HepG2 (cell line): ENCODE results near the gene GPC6. TPM values are rescaled to one million over a fixed set of nuclear protein-coding genes. Genes with fewer than 3 reads are reported as not detected.

Experiments used
- ATAC-seq: fragments of 200-7000 bp; cut with Tn5 transposase; 3 replicates; pipeline ENCODE4 v1.9.1; 2020; ENCODE audit warnings: mild to moderate bottlenecking, moderate library complexity
- BruUV-seq: library from RNA; stranded (reverse); fragments of 400-500 nt; replicated peaks from 2 replicates; lab custom pipeline; 2021; lab: Mats Ljungman, UMichigan
- CTCF ChIA-PET: fragments of 300-600 bp; formaldehyde crosslinking; extraction: SDS; loops from one replicate; lab custom pipeline; 2021; ENCODE audit warnings: low total read pairs, inconsistent platforms, low intra/inter-chr PET ratio; lab: Yijun Ruan, JAX
- POLR2A ChIA-PET: fragments of 350-600 bp; sonication (Branson Sonifier 250); formaldehyde crosslinking; loops from one replicate; lab custom pipeline; 2020; ENCODE audit warnings: antibody characterized with exemption, inconsistent platforms; lab: Yijun Ruan, JAX
- DNase-seq: peaks from one replicate; pipeline ENCODE4 v3.0.0-alpha.2; 2015; ENCODE audit warnings: low spot score
- FAIRE-seq: peaks from 3 replicates; lab custom pipeline; 2011; peaks lifted over from hg19 to GRCh38; lab: Jason Lieb, UNC
- H2AFZ ChIP-seq: one replicate; pipeline ENCODE4 v1.6.1; 2011; ENCODE audit warnings: low read length, inconsistent platforms
- H3K27ac ChIP-seq: fragments of 300-600 bp; 3 replicates; pipeline ENCODE4 v1.8.0; 2011; ENCODE audit warnings: mixed run types, mild to moderate bottlenecking, mixed read lengths, low read length, inconsistent platforms; ENCODE audit not compliant: insufficient read depth; ENCODE audit errors: extremely low read length
- H3K27me3 ChIP-seq, 2 experiments: fragments of 200-600 bp in 1 of 2; 2 replicates in 1 of 2; 3 replicates in 1 of 2; pipeline versions ENCODE4 v1.6.0 to v1.8.0; 2011; ENCODE audit warnings: low read length in 2 of 2, mild to moderate bottlenecking in 2 of 2, moderate library complexity in 2 of 2, inconsistent platforms in 1 of 2; ENCODE audit not compliant: insufficient read depth in 2 of 2, control insufficient read depth in 1 of 2
- H3K36me3 ChIP-seq, 2 experiments: fragments of 200-600 bp in 1 of 2; replicated peaks in 1 of 2; 2 replicates in 1 of 2; 3 replicates in 1 of 2; pipeline versions ENCODE4 v1.5.1 to v1.8.0; 2011; ENCODE audit warnings: low read length in 2 of 2, inconsistent platforms in 1 of 2; ENCODE audit not compliant: insufficient read depth in 2 of 2, control insufficient read depth in 1 of 2
- H3K4me1 ChIP-seq: 2 replicates; pipeline ENCODE4 v1.5.1; 2012; ENCODE audit warnings: low read length, inconsistent platforms; ENCODE audit not compliant: insufficient read depth
- H3K4me2 ChIP-seq: 2 replicates; pipeline ENCODE4 v1.6.0; 2011; ENCODE audit warnings: low read depth, low read length, inconsistent platforms
- H3K4me3 ChIP-seq, 3 experiments: fragments of 200-600 bp in 1 of 3; sonication (generic), shearing (Covaris generic) in 1 of 3; replicated peaks in 1 of 3; 2 replicates each; pipeline ENCODE4 v1.5.1; 2011 to 2016; ENCODE audit warnings: low read length in 3 of 3, inconsistent platforms in 2 of 3, low read depth in 2 of 3, mild to moderate bottlenecking in 2 of 3, control low read depth in 1 of 3, mixed read lengths in 1 of 3; ENCODE audit not compliant: insufficient read depth in 1 of 3
- H3K79me2 ChIP-seq: one replicate; pipeline ENCODE4 v1.6.1; 2011; ENCODE audit warnings: low read length, inconsistent platforms; ENCODE audit not compliant: insufficient read depth
- H3K9ac ChIP-seq: 2 replicates; pipeline ENCODE4 v1.6.0; 2011; ENCODE audit warnings: mild to moderate bottlenecking, low read depth, low read length, inconsistent platforms; ENCODE audit not compliant: insufficient read depth
- H3K9me3 ChIP-seq: 2 replicates; pipeline ENCODE4 v1.5.1; 2012; ENCODE audit warnings: mild to moderate bottlenecking, low read length
- H4K20me1 ChIP-seq: 2 replicates; pipeline ENCODE4 v1.6.0; 2011; ENCODE audit warnings: inconsistent platforms, mild to moderate bottlenecking, low read length, moderate library complexity; ENCODE audit not compliant: insufficient read depth
- ATF1 ChIP-seq: IDR thresholded peaks from 2 replicates; pipeline ENCODE4 v1.6.1; 2016; ENCODE audit warnings: mild to moderate bottlenecking, control low read depth
- CAMTA2 ChIP-seq: sonication (generic); formaldehyde crosslinking; IDR thresholded peaks from 2 replicates; pipeline ENCODE4 v1.4.0; 2020; ENCODE audit warnings: mild to moderate bottlenecking, missing genetic modification reagents, borderline replicate concordance
- CREM ChIP-seq, 2 experiments: sonication (generic) in 1 of 2; formaldehyde crosslinking in 1 of 2; IDR thresholded peaks; 2 replicates each; pipeline versions ENCODE4 v1.4.0 to v1.6.1; 2016 to 2020; ENCODE audit warnings: antibody characterized with exemption in 1 of 2, mild to moderate bottlenecking in 1 of 2, missing genetic modification reagents in 1 of 2
- EP300 ChIP-seq, 3 experiments: sonication (generic) in 1 of 3; formaldehyde crosslinking in 1 of 3; IDR thresholded peaks; 2 replicates each; pipeline versions ENCODE4 v1.5.1 to v1.6.1; 2011 to 2020; ENCODE audit warnings: low read depth in 2 of 3, low read length in 2 of 3, borderline replicate concordance in 1 of 3, improper control_type of control experiment in 1 of 3, mild to moderate bottlenecking in 1 of 3, missing genetic modification reagents in 1 of 3, moderate library complexity in 1 of 3
- GABPB1 ChIP-seq: IDR thresholded peaks from 2 replicates; pipeline ENCODE4 v1.6.1; 2016; ENCODE audit warnings: mild to moderate bottlenecking, missing genetic modification reagents, moderate library complexity, missing compliant biosample characterization
- HMGXB3 ChIP-seq: sonication (generic); formaldehyde crosslinking; IDR thresholded peaks from 2 replicates; pipeline ENCODE4 v1.4.0; 2020; ENCODE audit warnings: missing genetic modification reagents, borderline replicate concordance
- MED1 ChIP-seq: sonication (generic); formaldehyde crosslinking; IDR thresholded peaks from 2 replicates; pipeline ENCODE4 v1.4.0; 2020; ENCODE audit warnings: missing genetic modification reagents
- MEF2D ChIP-seq: sonication (generic); formaldehyde crosslinking; IDR thresholded peaks from 2 replicates; pipeline ENCODE4 v1.5.1; 2020; ENCODE audit warnings: mild to moderate bottlenecking, missing genetic modification reagents
- PRPF4 ChIP-seq: fragments of 200-400 bp; formaldehyde crosslinking; IDR thresholded peaks from 2 replicates; pipeline ENCODE4 v1.6.1; 2016; ENCODE audit warnings: low read length, low read depth; ENCODE audit not compliant: poor library complexity, severe bottlenecking
- ZNF572 ChIP-seq: sonication (generic); formaldehyde crosslinking; IDR thresholded peaks from 2 replicates; pipeline ENCODE4 v1.5.1; 2020; ENCODE audit warnings: mild to moderate bottlenecking, missing genetic modification reagents
- WGBS: methylation state at CpG from one replicate; pipeline ENCODE4 v1.1.6; 2017; ENCODE audit warnings: low lambda C conversion rate; 5-methylcytosine and 5-hydroxymethylcytosine counted together
- in situ Hi-C: cut with HindIII; loops from 2 replicates; pipeline ENCODE4 v1.10.0; 2017; ENCODE audit warnings: low pct_unique_long_range_greater_than_20kb; ENCODE audit not compliant: extremely low pct_ligation_motif_present
- intact Hi-C: fragments of 100-400 bp; cut with micrococcal nuclease; formaldehyde crosslinking; loops from one replicate; pipeline ENCODE4 v1.10.0; 2022; ENCODE audit not compliant: unreplicated experiment
- polyA plus RNA-seq, 8 experiments: library from polyadenylated mRNA; depleted of rRNA in 3 of 8; stranded (reverse) in 7 of 8; unstranded in 1 of 8; fragments of >200 nt; fragmentation: Illumina TruSeq in 4 of 8; extraction: Trizol in 4 of 8; gene quantifications; 2 replicates each; pipeline versions ENCODE4 v1.2.1 to v1.2.3, GENCODE V29; 2011 to 2016; ENCODE audit warnings: low read depth in 4 of 8, missing spikeins in 1 of 8, mixed read lengths in 1 of 8; ENCODE audit not compliant: insufficient read depth in 1 of 8
- total RNA-seq, 5 experiments: library from RNA; depleted of rRNA; stranded (reverse); fragments of >200 nt; fragmentation: Illumina TruSeq; extraction: Trizol; gene quantifications; 2 replicates each; pipeline ENCODE4 v1.2.3, GENCODE V29; 2016; ENCODE audit warnings: low read depth in 1 of 5
- TF ChIP-seq, protein P1 (sequence below): sonication (generic); formaldehyde crosslinking; IDR thresholded peaks from 2 replicates; pipeline ENCODE4 v1.4.0; 2020; ENCODE audit warnings: low read depth, missing genetic modification reagents

GPC6 gene
- total and polyA plus RNA-seq, 2 of the 13 experiments (the other 11 are each of a cell fraction or from before 2014, with no cell fraction given): 24.5 to 33.9 TPM

DNA sequence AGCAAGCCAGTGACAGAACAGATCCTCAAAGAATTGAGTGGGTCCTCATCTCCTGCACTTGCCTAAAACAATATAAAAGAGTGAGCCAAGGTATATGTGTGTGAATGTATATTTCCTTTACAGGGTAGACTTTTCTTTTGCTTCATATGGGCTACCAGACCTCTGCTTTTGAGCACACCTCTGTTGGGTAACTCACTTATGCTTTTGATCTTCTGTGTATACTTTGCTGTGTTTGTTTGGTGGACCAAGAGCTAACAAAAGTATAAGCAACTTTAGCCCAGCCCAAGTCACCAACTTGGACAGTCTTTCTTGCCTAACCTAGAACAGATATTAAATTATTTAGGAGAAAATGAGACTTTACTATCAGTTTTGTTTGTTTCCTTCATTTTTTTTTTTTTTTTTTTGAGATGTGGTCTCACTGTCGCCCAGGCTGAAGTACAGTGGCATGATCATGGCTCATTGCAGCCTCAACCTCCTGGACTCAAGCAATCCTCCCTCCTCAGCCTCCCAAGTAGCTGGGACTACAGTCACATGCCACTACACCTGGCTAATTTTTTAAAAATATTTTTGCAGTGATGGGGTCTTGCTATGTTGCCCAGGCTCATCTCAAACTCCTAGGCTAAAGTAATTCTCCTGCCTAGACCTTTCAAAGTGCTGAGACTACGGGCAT is 739.8 kb downstream of the GPC6 start:
- Histone ChIP-seq H3K4me3 (no peak overlapping the region; a peak in 1 of 6 replicates), H3K4me1 (peaks cover 52% of the 10 kb centered on the region), H3K9me3 (no peaks in the 10 kb centered on the region), H3K27me3 (no peaks in the 10 kb centered on the region), H3K27ac (peak overlapping the region; percentile 50), H3K79me2 (no peaks in the 10 kb centered on the region), H2AFZ (no peak overlapping the region), H3K36me3 (no peaks in the 10 kb centered on the region), H3K4me2 (peak overlapping the region; percentile 20; the same call in 1 of the 2 replicates), H3K9ac (no peak overlapping the region), H4K20me1 (no peaks in the 10 kb centered on the region)
- FAIRE-seq: no peak
- peak; percentile 88 for DNase-seq
- in situ Hi-C loops (loop anchor here (10.0 kb wide), 1 partner anchor 722 kb away; no protein-coding TSS in a partner anchor), intact Hi-C loops (loop anchor here (5.0 to 10.0 kb wide), 3 partner anchors 211 to 742 kb away; partner anchors contain the start of gene GPC6)
- no TSS peak for BruUV-seq
- ChIA-PET CTCF (no interaction called here), POLR2A (interaction anchor here (0.7 to 1.2 kb wide), 4 partner anchors 10 to 718 kb away, joined by 3 to 9 read pairs (median 3); no protein-coding TSS in a partner anchor)
- 84% methylated on average over 2 of the region's 2 CpGs for WGBS
- peak; percentile 97 for ATAC-seq
- TF ChIP-seq MEF2D (CRISPR knock-in tag) (0 out of 2 replicates have a peak, but pooled peaks have one; percentile 24), EP300 (IDR thresholded peaks at IDR 0.05; ENCODE audit: low read depth in 2 of 2, low read length in 2 of 2) (peak in 1 of 2 experiments; percentile 91; a peak in 2 of 4 replicates), EP300 (CRISPR knock-in tag; IDR thresholded peaks at IDR 0.05; ENCODE audit: borderline replicate concordance) (peak; percentile 69; the same call in 1 of the 2 replicates), HMGXB3 (CRISPR knock-in tag) (0 out of 2 replicates have a peak, but pooled peaks have one; percentile 21), PRPF4 (no peak), CAMTA2 (CRISPR knock-in tag) (no peak), ATF1 (CRISPR knock-in tag) (no peak), ZNF572 (CRISPR knock-in tag) (no peak), GABPB1 (CRISPR knock-in tag) (0 out of 2 replicates have a peak, but pooled peaks have one; percentile 15), MED1 (peak; percentile 43; the same call in 1 of the 2 replicates), CREM (IDR thresholded peaks at IDR 0.05) (peak; percentile 64; the same call in 1 of the 2 replicates), CREM (CRISPR knock-in tag; IDR thresholded peaks at IDR 0.05) (no peak)
- TF ChIP-seq, protein P1, sequence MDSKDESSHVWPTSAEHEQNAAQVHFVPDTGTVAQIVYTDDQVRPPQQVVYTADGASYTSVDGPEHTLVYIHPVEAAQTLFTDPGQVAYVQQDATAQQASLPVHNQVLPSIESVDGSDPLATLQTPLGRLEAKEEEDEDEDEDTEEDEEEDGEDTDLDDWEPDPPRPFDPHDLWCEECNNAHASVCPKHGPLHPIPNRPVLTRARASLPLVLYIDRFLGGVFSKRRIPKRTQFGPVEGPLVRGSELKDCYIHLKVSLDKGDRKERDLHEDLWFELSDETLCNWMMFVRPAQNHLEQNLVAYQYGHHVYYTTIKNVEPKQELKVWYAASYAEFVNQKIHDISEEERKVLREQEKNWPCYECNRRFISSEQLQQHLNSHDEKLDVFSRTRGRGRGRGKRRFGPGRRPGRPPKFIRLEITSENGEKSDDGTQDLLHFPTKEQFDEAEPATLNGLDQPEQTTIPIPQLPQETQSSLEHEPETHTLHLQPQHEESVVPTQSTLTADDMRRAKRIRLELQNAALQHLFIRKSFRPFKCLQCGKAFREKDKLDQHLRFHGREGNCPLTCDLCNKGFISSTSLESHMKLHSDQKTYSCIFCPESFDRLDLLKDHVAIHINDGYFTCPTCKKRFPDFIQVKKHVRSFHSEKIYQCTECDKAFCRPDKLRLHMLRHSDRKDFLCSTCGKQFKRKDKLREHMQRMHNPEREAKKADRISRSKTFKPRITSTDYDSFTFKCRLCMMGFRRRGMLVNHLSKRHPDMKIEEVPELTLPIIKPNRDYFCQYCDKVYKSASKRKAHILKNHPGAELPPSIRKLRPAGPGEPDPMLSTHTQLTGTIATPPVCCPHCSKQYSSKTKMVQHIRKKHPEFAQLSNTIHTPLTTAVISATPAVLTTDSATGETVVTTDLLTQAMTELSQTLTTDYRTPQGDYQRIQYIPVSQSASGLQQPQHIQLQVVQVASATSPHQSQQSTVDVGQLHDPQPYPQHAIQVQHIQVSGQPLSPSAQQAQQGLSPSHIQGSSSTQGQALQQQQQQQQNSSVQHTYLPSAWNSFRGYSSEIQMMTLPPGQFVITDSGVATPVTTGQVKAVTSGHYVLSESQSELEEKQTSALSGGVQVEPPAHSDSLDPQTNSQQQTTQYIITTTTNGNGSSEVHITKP (CRISPR knock-in tag): peak; percentile 48; the same call in 1 of the 2 replicates
